SK-N-MC (cell line): ENCODE measurements around the gene GATA2.

ENCODE experiments used
- DNase-seq: peaks from one replicate; pipeline ENCODE4 v3.0.0-alpha.2; 2011; ENCODE audit warnings: low read depth, low spot score
- H3K27ac ChIP-seq: fragments of 200-600 bp; sonication (generic); 2 replicates; pipeline ENCODE4 v1.5.1; 2016; ENCODE audit warnings: mixed run types
- H3K36me3 ChIP-seq: fragments of 200-600 bp; sonication (generic); 2 replicates; pipeline ENCODE4 v1.6.1; 2017; ENCODE audit warnings: antibody characterized with exemption, low read length, mixed read lengths; ENCODE audit not compliant: insufficient read depth
- H3K4me3 ChIP-seq: fragments of 200-600 bp; sonication (generic); 2 replicates; pipeline ENCODE4 v1.5.1; 2016
- H3K9ac ChIP-seq: fragments of 200-600 bp; sonication (generic); 2 replicates; pipeline ENCODE4 v1.8.0; 2017; ENCODE audit warnings: mixed run types, mixed read lengths; ENCODE audit not compliant: insufficient read length
- H3K9me3 ChIP-seq: fragments of 200-600 bp; sonication (generic); 2 replicates; pipeline ENCODE4 v1.6.1; 2017; ENCODE audit warnings: low read depth, mild to moderate bottlenecking, antibody characterized with exemption, low read length, moderate library complexity, mixed read lengths
- EZH2 ChIP-seq: fragments of 200-600 bp; sonication (generic); IDR thresholded peaks from one replicate; pipeline ENCODE4 v1.6.1; 2017; ENCODE audit warnings: antibody characterized with exemption
- FOXP2 ChIP-seq: optimal IDR thresholded peaks from 2 replicates; pipeline ENCODE3; 2011; ENCODE audit warnings: mild to moderate bottlenecking, moderate library complexity; ENCODE audit not compliant: insufficient read depth; ENCODE audit errors: extremely low read length, control extremely low read depth
- POLR2AphosphoS5 ChIP-seq: IDR thresholded peaks from 2 replicates; pipeline ENCODE4 v1.6.1; 2012; ENCODE audit warnings: mild to moderate bottlenecking, low read depth, low read length, borderline replicate concordance

Gene GATA2

DNA sequence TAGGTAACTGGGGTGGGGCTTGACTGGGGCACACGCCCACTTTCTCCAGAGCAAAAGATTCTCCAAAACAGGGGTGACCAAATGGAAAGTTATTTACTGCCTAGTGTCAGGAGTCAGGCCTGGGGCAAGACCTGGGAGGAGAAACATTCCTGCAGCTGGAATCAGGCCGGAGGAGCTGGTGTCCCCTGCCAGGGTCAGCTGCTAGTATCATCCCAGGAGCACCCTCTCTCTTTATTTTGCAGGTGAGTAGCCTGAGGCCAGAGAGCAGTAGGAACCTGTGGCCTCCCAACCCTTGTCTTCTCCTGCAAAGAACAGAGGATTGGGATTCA, 59.2 kb downstream of the GATA2 start:
- no peaks in the 10 kb centered on the region for H3K9me3 ChIP-seq
- TF ChIP-seq EZH2: no peak
- TF ChIP-seq POLR2AphosphoS5: no peak
- TF ChIP-seq FOXP2: no peak
- H3K9ac ChIP-seq: no peak overlapping the region
- H3K27ac ChIP-seq: no peak overlapping the region
- no peaks in the 10 kb centered on the region for H3K36me3 ChIP-seq
- no peak for DNase-seq
- no peak overlapping the region for H3K4me3 ChIP-seq

DNA sequence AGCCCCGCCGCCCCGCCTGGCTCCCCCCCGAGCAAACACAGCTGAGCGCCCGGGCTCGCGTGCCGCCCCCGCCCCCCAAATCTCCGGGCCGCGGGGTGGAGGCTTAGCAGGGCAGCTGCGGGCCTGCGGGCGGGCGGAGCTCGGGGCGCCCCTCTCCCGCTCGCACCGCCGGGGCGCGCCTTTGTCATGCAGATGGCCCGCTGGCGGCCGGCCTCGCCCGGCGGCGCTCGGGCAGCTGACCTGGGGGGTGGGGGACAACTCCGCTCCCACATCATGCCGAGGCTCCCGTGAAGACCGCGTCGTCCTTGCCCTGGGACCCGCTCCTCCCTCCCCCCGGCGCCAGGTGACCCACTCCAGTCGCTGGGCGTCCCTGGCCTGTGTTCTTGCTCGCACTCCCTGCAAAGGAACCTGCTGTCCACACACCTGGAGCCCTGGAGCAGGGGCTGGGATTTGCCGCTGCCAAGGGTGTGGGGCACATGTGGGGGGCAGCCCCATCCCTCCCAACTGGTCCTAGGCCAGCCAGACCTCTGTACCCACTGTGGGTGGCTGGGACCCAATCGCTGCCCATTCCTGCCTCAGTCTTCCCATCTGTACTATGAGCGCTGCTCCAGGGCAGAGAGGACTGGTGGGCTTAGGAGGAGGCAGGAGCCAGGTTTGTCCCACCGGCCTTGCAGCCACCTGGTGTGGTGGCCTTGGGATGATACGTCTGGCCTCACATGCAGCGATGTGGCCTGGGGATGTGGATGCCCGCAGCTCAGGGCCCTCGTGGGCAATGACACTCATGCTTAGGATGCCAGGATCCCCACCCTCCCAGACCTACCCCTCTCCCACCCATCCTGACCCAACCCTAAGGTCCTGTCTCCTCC, 59.8 kb downstream of the GATA2 start:
- Histone ChIP-seq H3K9ac (no peak overlapping the region), H3K27ac (no peak overlapping the region)
- DNase-seq: no peak

DNA sequence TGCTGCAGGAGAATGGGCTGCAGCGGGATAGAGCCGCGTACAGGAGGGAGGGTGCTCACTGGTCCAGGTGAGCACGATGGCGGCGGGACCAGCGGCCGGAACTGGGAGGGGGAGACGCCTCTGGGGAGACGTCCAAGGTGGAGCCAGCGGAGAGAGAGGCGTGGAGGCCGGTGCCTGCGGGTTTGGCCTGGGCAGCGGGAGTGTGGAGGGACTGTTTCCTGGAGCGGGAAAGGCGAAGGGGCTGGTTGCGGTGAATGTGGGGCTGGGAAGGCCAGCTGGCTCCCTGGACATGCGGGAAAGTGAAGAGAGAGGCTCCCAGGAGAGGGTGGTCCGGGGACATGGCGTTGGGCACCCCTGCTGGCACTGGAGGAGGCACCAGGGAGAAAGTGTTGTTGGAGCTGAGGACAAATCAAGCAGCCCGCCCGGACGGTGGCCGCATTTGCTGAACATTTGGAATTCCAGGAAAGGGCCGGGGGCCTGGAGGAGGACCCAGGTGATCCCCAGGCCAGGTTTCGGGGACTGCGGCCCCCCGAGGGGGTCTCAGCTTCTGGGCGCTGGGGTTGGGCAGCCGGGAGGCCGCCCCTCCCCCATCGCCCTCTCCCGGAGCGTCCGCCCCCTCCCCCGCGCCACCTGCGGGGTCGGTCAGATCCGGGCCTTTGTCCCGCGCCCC, 60.6 kb downstream of the GATA2 start:
- H3K36me3 ChIP-seq: no peaks in the 10 kb centered on the region
- no peak overlapping the region for H3K4me3 ChIP-seq
- H3K9ac ChIP-seq: no peak overlapping the region
- H3K27ac ChIP-seq: no peak overlapping the region
- no peaks in the 10 kb centered on the region for H3K9me3 ChIP-seq
- no peak for TF ChIP-seq POLR2AphosphoS5
- no peak for TF ChIP-seq FOXP2
- no peak for TF ChIP-seq EZH2
- no peak for DNase-seq

More for the DNA sequence above, 59.8 kb downstream of the GATA2 start:
- Histone ChIP-seq H3K4me3 (no peak overlapping the region), H3K9me3 (no peaks in the 10 kb centered on the region), H3K36me3 (no peaks in the 10 kb centered on the region)
- TF ChIP-seq EZH2 (no peak), FOXP2 (no peak), POLR2AphosphoS5 (no peak)

DNA sequence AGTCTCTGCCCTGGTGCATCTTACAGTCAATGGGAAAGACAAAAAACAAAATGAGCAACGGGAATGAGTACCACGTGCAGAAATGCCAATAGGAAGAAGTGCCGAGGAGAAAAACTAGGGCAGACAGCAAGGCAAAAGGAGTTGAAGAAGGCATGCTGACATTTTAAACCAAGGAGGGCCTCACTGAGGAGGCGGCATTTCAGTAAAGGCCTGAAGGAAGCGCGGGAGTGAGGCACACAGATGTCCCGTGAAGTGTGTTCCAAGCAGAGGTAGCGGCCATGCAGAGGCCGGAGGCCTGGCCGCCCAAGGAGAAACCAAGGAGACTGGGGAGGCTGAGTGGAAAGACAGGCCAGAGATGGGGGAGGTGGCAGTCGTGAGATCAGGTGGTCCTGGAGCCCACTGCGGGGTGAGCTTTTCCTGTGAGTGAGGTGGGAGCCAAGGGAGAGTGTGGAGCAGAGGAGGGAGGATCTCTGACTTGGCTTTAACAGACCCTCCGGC, 61.1 kb downstream of the GATA2 start:
- Histone ChIP-seq H3K27ac (no peak overlapping the region), H3K9ac (no peak overlapping the region), H3K4me3 (no peak overlapping the region), H3K9me3 (no peaks in the 10 kb centered on the region), H3K36me3 (no peaks in the 10 kb centered on the region)
- DNase-seq: no peak
- no peak for TF ChIP-seq FOXP2
- TF ChIP-seq EZH2: no peak
- TF ChIP-seq POLR2AphosphoS5: no peak

DNA sequence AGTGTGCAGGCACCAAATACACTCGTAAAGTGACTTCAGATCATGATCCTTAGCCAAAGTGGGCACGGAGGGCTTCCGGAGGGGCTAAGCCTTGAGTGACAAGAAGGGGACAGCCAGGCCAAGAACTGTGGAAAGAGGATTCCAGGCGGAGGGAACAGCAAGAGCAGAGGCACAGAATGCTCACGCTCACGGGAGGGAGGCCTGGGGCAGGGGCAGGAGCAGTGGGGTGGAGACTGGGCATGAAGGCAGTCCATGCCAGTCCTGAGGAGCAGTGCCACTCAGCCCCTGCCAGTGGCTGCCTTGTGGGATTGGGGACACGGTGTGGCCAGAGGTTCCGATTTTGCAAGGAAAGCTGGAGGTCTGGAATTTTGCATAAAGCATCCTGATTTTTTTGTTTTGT, 62.3 kb downstream of the GATA2 start:
- Histone ChIP-seq H3K4me3 (no peak overlapping the region), H3K36me3 (no peaks in the 10 kb centered on the region), H3K27ac (no peak overlapping the region), H3K9ac (no peak overlapping the region), H3K9me3 (no peaks in the 10 kb centered on the region)
- no peak for DNase-seq
- no peak for TF ChIP-seq EZH2
- no peak for TF ChIP-seq POLR2AphosphoS5
- no peak for TF ChIP-seq FOXP2

DNA sequence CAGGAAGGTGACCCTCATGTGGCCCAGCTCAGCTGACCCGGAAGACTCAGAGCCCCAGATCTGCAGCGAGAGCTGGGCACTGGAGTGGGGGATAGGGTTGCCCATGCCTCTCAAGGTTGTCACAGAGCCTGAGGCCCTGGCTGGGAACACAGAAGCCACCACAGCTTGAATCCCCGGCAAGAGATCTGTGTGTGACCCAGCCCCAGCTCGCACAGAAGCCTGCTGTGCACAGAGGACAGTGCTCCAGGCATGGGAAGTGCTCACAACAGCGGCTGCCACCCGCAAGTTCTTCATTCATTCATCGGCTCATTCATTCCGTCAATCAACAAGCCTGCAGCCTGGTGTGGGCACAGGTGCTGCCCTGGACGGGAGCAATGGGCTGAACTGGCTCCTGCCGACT, 62.7 kb downstream of the GATA2 start:
- H3K9ac ChIP-seq: no peak overlapping the region
- no peaks in the 10 kb centered on the region for H3K36me3 ChIP-seq
- H3K27ac ChIP-seq: no peak overlapping the region
- no peak for TF ChIP-seq FOXP2
- TF ChIP-seq EZH2: no peak
- no peak for TF ChIP-seq POLR2AphosphoS5
- DNase-seq: no peak
- no peaks in the 10 kb centered on the region for H3K9me3 ChIP-seq
- no peak overlapping the region for H3K4me3 ChIP-seq

DNA sequence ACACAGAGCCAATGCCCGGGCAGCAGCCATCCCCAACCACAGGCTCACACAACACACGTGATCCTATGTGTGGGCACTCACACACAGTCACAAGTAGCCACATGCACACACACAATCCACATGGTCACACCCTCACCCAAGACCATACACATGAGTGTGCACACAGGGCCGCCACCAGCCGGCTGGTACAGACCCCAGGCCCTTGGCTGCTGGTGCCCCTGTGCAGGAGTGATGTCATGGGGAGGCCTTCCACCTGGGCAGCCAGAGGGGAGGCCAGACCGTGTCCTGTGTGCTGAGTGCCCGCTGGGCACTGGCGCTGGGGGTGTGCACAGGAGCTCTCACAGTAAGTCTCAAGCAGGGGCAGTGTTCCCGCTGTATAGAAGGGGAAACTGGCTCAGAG, 63.2 kb downstream of the GATA2 start:
- Histone ChIP-seq H3K27ac (no peak overlapping the region), H3K36me3 (no peaks in the 10 kb centered on the region), H3K4me3 (no peak overlapping the region), H3K9ac (no peak overlapping the region), H3K9me3 (no peaks in the 10 kb centered on the region)
- TF ChIP-seq EZH2: no peak
- no peak for TF ChIP-seq FOXP2
- no peak for TF ChIP-seq POLR2AphosphoS5
- no peak for DNase-seq
